ENCODE data around the gene CRHR1. TPM values are rescaled to one million over a fixed set of nuclear protein-coding genes. Genes with fewer than 3 reads are reported as not detected.

CRHR1 gene
- total and polyA plus RNA-seq, 2 of the 4 experiments (the other 2 are of a cell fraction), result not detected

- in situ Hi-C loops (cut with MboI; ENCODE audit: low sequenced_read_pairs) (no loop called here), intact Hi-C loops (cut with micrococcal nuclease) (no loop called here), dilution Hi-C loops (cut with HindIII; ENCODE audit: low sequenced_read_pairs, unreplicated experiment) (no loop called here)
- Histone ChIP-seq H3K4me3 (ENCODE audit: insufficient read depth, low read depth, low read length) (no peak overlapping the region), H3K79me1 (ENCODE audit: low read depth in 1 of 2, low read length in 2 of 2) (no peaks in the 10 kb centered on the region), H3K4me1 (ENCODE audit: control insufficient read depth, insufficient read depth, low read length) (peaks cover under 1% of the 10 kb centered on the region; the same call in 1 of the 2 replicates), H2BK15ac (ENCODE audit: low read depth, low read length) (no peak overlapping the region), H3K9me3 (ENCODE audit: control insufficient read depth, insufficient read depth, low read length) (no peaks in the 10 kb centered on the region), H2AK5ac (ENCODE audit: low read depth, low read length) (no peak overlapping the region), H2BK20ac (ENCODE audit: low read depth, low read length) (no peak overlapping the region), H3K18ac (ENCODE audit: low read depth, low read length) (no peak overlapping the region), H3K23ac (ENCODE audit: low read depth, low read length) (no peak overlapping the region), H4K20me1 (ENCODE audit: insufficient read depth, low read length) (no peaks in the 10 kb centered on the region), H4K8ac (ENCODE audit: low read depth in 2 of 2, low read length in 2 of 2) (no peak overlapping the region), H2AK9ac (replicated peaks; ENCODE audit: low read depth, low read length, poor library complexity) (no peak overlapping the region), H2AFZ (replicated peaks; ENCODE audit: low read length, poor library complexity) (no peak overlapping the region), H4K5ac (ENCODE audit: low read depth, low read length) (no peak overlapping the region), H4K91ac (ENCODE audit: insufficient read depth, low read depth, low read length) (no peak overlapping the region), H3K27me3 (ENCODE audit: control insufficient read depth, insufficient read depth, low read length) (peaks cover 69% of the 10 kb centered on the region), H2BK120ac (ENCODE audit: low read depth, low read length) (no peak overlapping the region), H3K14ac (replicated peaks; ENCODE audit: low read depth, low read length) (no peak overlapping the region), H3K56ac (ENCODE audit: extremely low read depth, insufficient read depth, low read length) (no peak overlapping the region), H3K4me2 (ENCODE audit: low read depth, low read length) (no peak overlapping the region), H3K27ac (ENCODE audit: insufficient read depth, low read length) (no peak overlapping the region), H3K36me3 (ENCODE audit: control insufficient read depth, insufficient read depth, low read length) (no peaks in the 10 kb centered on the region), H3K9ac (ENCODE audit: low read depth, low read length) (no peak overlapping the region), H2BK5ac (ENCODE audit: low read depth, low read length, poor library complexity, severe bottlenecking) (no peak overlapping the region), H3K4ac (ENCODE audit: low read depth, low read length) (no peak overlapping the region), H3K9me1 (ENCODE audit: insufficient read depth, low read length) (no peaks in the 10 kb centered on the region)
- 14% methylated on average over 3 of the region's 11 CpGs; no CpG with 5 or more reads in 1 of the 2 experiments for WGBS, 2 experiments (ENCODE audit: extremely low coverage in 2 of 2, insufficient read length in 1 of 2)
- no peak for ATAC-seq (ENCODE audit: low read depth)
- BruUV-seq (replicated peaks), result no TSS peak
- no peak for DNase-seq
- no peak for TF ChIP-seq CTCF (conservative IDR thresholded peaks at IDR 0.05; ENCODE audit: low read depth, low read length)
- no peak for TF ChIP-seq CHD1 (IDR thresholded peaks at IDR 0.05; ENCODE audit: low read depth, low read length)
- no peak for TF ChIP-seq RAD21 (IDR thresholded peaks at IDR 0.05; ENCODE audit: low read length)
- TF ChIP-seq CEBPB (IDR thresholded peaks at IDR 0.05; ENCODE audit: low read depth, low read length), result no peak
- no peak for TF ChIP-seq SMC3 (IDR thresholded peaks at IDR 0.05; ENCODE audit: low read depth, low read length)
- no peak for TF ChIP-seq MAZ (IDR thresholded peaks at IDR 0.05; ENCODE audit: borderline replicate concordance, low read depth, low read length)
- no peak for TF ChIP-seq ELK1 (IDR thresholded peaks at IDR 0.05; ENCODE audit: borderline replicate concordance, low read depth, low read length)
- no peak for TF ChIP-seq NFE2L2 (IDR thresholded peaks at IDR 0.05; ENCODE audit: low read depth, low read length)
- no peak for TF ChIP-seq POLR2A (IDR thresholded peaks at IDR 0.05; ENCODE audit: low read depth, low read length)
- no peak for TF ChIP-seq USF2 (IDR thresholded peaks at IDR 0.05; ENCODE audit: low read depth, low read length)
- no peak for TF ChIP-seq MAFK (IDR thresholded peaks at IDR 0.05; ENCODE audit: low read depth, low read length)
- TF ChIP-seq MXI1 (IDR thresholded peaks at IDR 0.05; ENCODE audit: borderline replicate concordance, low read depth, low read length), result no peak
- no peak for TF ChIP-seq RFX5 (IDR thresholded peaks at IDR 0.05; ENCODE audit: low read depth, low read length)
- ChIA-PET CTCF (no interaction called here), POLR2A (ENCODE audit: unreplicated experiment) (no interaction called here)
Measured at GRCh38 chr17:45790296-45790922, 6.3 kb downstream of the CRHR1 start.
